ENCODE data around the gene RHEB. TPM values are rescaled to one million over a fixed set of nuclear protein-coding genes. Genes with fewer than 3 reads are reported as not detected.

Gene RHEB
- polyA plus RNA-seq, 1 of the 3 experiments (the other 2 are of a cell fraction), result 87.3 TPM

GRCh38 chr7:151552352-151553028, 32.8 kb upstream of the RHEB start:
- H3K4me3 ChIP-seq (ENCODE audit: low read depth in 2 of 2, low read length in 1 of 2), result no peak overlapping the region
- H3K4me2 ChIP-seq, result no peak overlapping the region
- 71% methylated on average over 10 of the region's 10 CpGs for WGBS (ENCODE audit: low lambda C conversion rate)
- no peak overlapping the region for H2AFZ ChIP-seq (ENCODE audit: low read depth)
- H3F3A ChIP-seq (replicated peaks; ENCODE audit: insufficient read depth), result no peaks in the 10 kb centered on the region
- H3K79me2 ChIP-seq (ENCODE audit: insufficient read depth), result no peaks in the 10 kb centered on the region
- H3K9me3 ChIP-seq, result no peaks in the 10 kb centered on the region
- TF ChIP-seq POLR2AphosphoS5 (IDR thresholded peaks at IDR 0.05; ENCODE audit: low read depth, low read length) (no peak), RCOR1 (IDR thresholded peaks at IDR 0.05; ENCODE audit: low read length) (no peak), MEF2A (IDR thresholded peaks at IDR 0.05; ENCODE audit: borderline replicate concordance, low read depth) (no peak), GABPA (IDR thresholded peaks at IDR 0.05; ENCODE audit: low read depth) (no peak), FOXM1 (IDR thresholded peaks at IDR 0.05; ENCODE audit: low read depth) (no peak), TEAD4 (IDR thresholded peaks at IDR 0.05; ENCODE audit: borderline replicate concordance, insufficient read depth) (no peak), EP300 (IDR thresholded peaks at IDR 0.05; ENCODE audit: borderline replicate concordance in 1 of 2, low read depth in 1 of 2, low read length in 1 of 2) (no peak), SMC3 (IDR thresholded peaks at IDR 0.05; ENCODE audit: low read depth, low read length) (no peak), IRF3 (IDR thresholded peaks at IDR 0.05; ENCODE audit: low read depth, low read length) (no peak), PBX3 (IDR thresholded peaks at IDR 0.05) (no peak), MXI1 (IDR thresholded peaks at IDR 0.05; ENCODE audit: low read depth, low read length) (no peak), FOSL2 (IDR thresholded peaks at IDR 0.05; ENCODE audit: borderline replicate concordance, low read depth) (no peak), NFIC (IDR thresholded peaks at IDR 0.05; ENCODE audit: borderline replicate concordance) (no peak), ELF1 (IDR thresholded peaks at IDR 0.05) (no peak)
- TF ChIP-seq, protein P1, sequence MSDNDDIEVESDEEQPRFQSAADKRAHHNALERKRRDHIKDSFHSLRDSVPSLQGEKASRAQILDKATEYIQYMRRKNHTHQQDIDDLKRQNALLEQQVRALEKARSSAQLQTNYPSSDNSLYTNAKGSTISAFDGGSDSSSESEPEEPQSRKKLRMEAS (IDR thresholded peaks at IDR 0.05; ENCODE audit: low read depth), result no peak
- TF ChIP-seq, protein P2, sequence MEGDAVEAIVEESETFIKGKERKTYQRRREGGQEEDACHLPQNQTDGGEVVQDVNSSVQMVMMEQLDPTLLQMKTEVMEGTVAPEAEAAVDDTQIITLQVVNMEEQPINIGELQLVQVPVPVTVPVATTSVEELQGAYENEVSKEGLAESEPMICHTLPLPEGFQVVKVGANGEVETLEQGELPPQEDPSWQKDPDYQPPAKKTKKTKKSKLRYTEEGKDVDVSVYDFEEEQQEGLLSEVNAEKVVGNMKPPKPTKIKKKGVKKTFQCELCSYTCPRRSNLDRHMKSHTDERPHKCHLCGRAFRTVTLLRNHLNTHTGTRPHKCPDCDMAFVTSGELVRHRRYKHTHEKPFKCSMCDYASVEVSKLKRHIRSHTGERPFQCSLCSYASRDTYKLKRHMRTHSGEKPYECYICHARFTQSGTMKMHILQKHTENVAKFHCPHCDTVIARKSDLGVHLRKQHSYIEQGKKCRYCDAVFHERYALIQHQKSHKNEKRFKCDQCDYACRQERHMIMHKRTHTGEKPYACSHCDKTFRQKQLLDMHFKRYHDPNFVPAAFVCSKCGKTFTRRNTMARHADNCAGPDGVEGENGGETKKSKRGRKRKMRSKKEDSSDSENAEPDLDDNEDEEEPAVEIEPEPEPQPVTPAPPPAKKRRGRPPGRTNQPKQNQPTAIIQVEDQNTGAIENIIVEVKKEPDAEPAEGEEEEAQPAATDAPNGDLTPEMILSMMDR (IDR thresholded peaks at IDR 0.05), result no peak
- TF ChIP-seq, protein P3, sequence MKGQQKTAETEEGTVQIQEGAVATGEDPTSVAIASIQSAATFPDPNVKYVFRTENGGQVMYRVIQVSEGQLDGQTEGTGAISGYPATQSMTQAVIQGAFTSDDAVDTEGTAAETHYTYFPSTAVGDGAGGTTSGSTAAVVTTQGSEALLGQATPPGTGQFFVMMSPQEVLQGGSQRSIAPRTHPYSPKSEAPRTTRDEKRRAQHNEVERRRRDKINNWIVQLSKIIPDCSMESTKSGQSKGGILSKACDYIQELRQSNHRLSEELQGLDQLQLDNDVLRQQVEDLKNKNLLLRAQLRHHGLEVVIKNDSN (IDR thresholded peaks at IDR 0.05; ENCODE audit: borderline replicate concordance, low read depth), result no peak
- no peaks in the 10 kb centered on the region for H3K27me3 ChIP-seq (ENCODE audit: insufficient read depth)
- H3K27ac ChIP-seq (ENCODE audit: low read depth in 2 of 2, low read length in 1 of 2), result no peak overlapping the region
- ChIA-PET POLR2A (interaction anchor here (1.1 kb wide), 1 partner anchor 32 kb away, joined by 3 read pairs; no protein-coding TSS in a partner anchor), CTCF (interaction anchor here (0.9 to 1.7 kb wide), 5 partner anchors 17 to 204 kb away, joined by 3 to 5 read pairs (median 5); no protein-coding TSS in a partner anchor)
- no peak overlapping the region for H3K9ac ChIP-seq
- H4K20me1 ChIP-seq (ENCODE audit: insufficient read depth), result no peaks in the 10 kb centered on the region
- H3K9me2 ChIP-seq, result no peaks in the 10 kb centered on the region
- peaks cover 0 to 2% of the 10 kb centered on the region in 2 experiments; a peak in 1 of 4 replicates for H3K4me1 ChIP-seq (ENCODE audit: control insufficient read depth in 1 of 2, insufficient read depth in 2 of 2, low read depth in 1 of 2, low read length in 1 of 2)
- peaks cover 8 to 14% of the 10 kb centered on the region in 2 experiments for H3K36me3 ChIP-seq (replicated peaks in 1 of 2; ENCODE audit: control insufficient read depth in 1 of 2, insufficient read depth in 2 of 2, low read length in 1 of 2)
- no peak for DNase-seq
